OCI-M2 (cell line): ENCODE measurements around the gene PLCG1.

Source experiments
- DNase-seq: peaks from one replicate; lab custom pipeline; 2025; ENCODE audit not compliant: unreplicated experiment; lab: John Stamatoyannopoulos, UW

The PLCG1 gene

GRCh38 chr20:41166201-41167117, 29.1 kb downstream of the PLCG1 start:
- DNase-seq = no peak

- DNase-seq = no peak
Measured at GRCh38 chr20:41167118-41167470, 29.8 kb downstream of the PLCG1 start.

- DNase-seq = no peak
Measured at GRCh38 chr20:41167481-41168253, 30.3 kb downstream of the PLCG1 start.

- no peak for DNase-seq
Measured at GRCh38 chr20:41168281-41169161, 31.2 kb downstream of the PLCG1 start.

GRCh38 chr20:41169162-41169690, 31.9 kb downstream of the PLCG1 start:
- DNase-seq = no peak

- no peak for DNase-seq
Measured at GRCh38 chr20:41169791-41170351, 32.5 kb downstream of the PLCG1 start.

- DNase-seq = no peak
Measured at GRCh38 chr20:41170386-41171105, 33.2 kb downstream of the PLCG1 start.

GRCh38 chr20:41171736-41172295, 34.5 kb downstream of the PLCG1 start:
- no peak for DNase-seq

GRCh38 chr20:41172296-41173140, 35.2 kb downstream of the PLCG1 start:
- no peak for DNase-seq

GRCh38 chr20:41173161-41173721, 35.9 kb downstream of the PLCG1 start:
- no peak for DNase-seq

GRCh38 chr20:41173791-41174341, 36.5 kb downstream of the PLCG1 start:
- DNase-seq = no peak

- DNase-seq = no peak
Measured at GRCh38 chr20:41174373-41174772, 37.0 kb downstream of the PLCG1 start.

- DNase-seq = no peak
Measured at GRCh38 chr20:41174782-41175181, 37.4 kb downstream of the PLCG1 start.

- no peak for DNase-seq
Measured at GRCh38 chr20:41175201-41175651, 37.9 kb downstream of the PLCG1 start.

- no peak for DNase-seq
Measured at GRCh38 chr20:41175727-41176330, 38.5 kb downstream of the PLCG1 start.

- no peak for DNase-seq
Measured at GRCh38 chr20:41176711-41177552, 39.6 kb downstream of the PLCG1 start.

GRCh38 chr20:41177636-41178035, 40.3 kb downstream of the PLCG1 start:
- no peak for DNase-seq
